ENCODE results near the gene EHD1. TPM values are rescaled to one million over a fixed set of nuclear protein-coding genes. Genes with fewer than 3 reads are reported as not detected.

The EHD1 gene
- total and polyA plus RNA-seq, 9 of the 15 experiments (the other 6 are each of a cell fraction or from before 2014, with no cell fraction given), result 0.46 to 65.0 (median 16.4) TPM

GRCh38 chr11:64844330-64845128 is 33.9 kb downstream of the EHD1 start, which contains the start of gene CDC42BPG (continued):
- TF ChIP-seq RBM14 (IDR thresholded peaks at IDR 0.05; ENCODE audit: borderline replicate concordance, insufficient read depth, low read depth, low read length), result no peak
- TF ChIP-seq L3MBTL2 (IDR thresholded peaks at IDR 0.05), result peak; percentile 72
- peak; percentile 50 for TF ChIP-seq SMAD4 (CRISPR knock-in tag; conservative IDR thresholded peaks at IDR 0.05)
- no peak for TF ChIP-seq ZNF174 (CRISPR knock-in tag; IDR thresholded peaks at IDR 0.05)
- TF ChIP-seq LCOR (CRISPR knock-in tag; IDR thresholded peaks at IDR 0.05), result 0 out of 2 replicates have a peak, but pooled peaks have one; percentile 23
- no peak for TF ChIP-seq MIER1 (IDR thresholded peaks at IDR 0.05; ENCODE audit: low read depth)
- no peak for TF ChIP-seq ZSCAN29 (IDR thresholded peaks at IDR 0.05)
- TF ChIP-seq PTBP1 (IDR thresholded peaks at IDR 0.05; ENCODE audit: low read depth, low read length), result no peak; the same call in 1 of the 2 replicates
- TF ChIP-seq NR4A1 (CRISPR knock-in tag; IDR thresholded peaks at IDR 0.05), result no peak
- TF ChIP-seq NR4A1 (tag; IDR thresholded peaks at IDR 0.05), result no peak
- no peak for TF ChIP-seq XRCC3 (IDR thresholded peaks at IDR 0.05)
- no peak for TF ChIP-seq KLF1 (tag; IDR thresholded peaks at IDR 0.05)
- TF ChIP-seq ZNF561 (CRISPR knock-in tag; conservative IDR thresholded peaks at IDR 0.05), result no peak
- TF ChIP-seq ZNF699 (CRISPR knock-in tag; IDR thresholded peaks at IDR 0.05; ENCODE audit: insufficient replicate concordance), result no peak
- no peak for TF ChIP-seq GTF2B (IDR thresholded peaks at IDR 0.05; ENCODE audit: extremely low read depth, insufficient read length)
- no peak for TF ChIP-seq FOSL1 (tag; conservative IDR thresholded peaks at IDR 0.05)
- no peak for TF ChIP-seq ETV1 (tag; conservative IDR thresholded peaks at IDR 0.05; ENCODE audit: low read depth)
- no peak for TF ChIP-seq NELFE (IDR thresholded peaks at IDR 0.05; ENCODE audit: insufficient read depth, insufficient read length)
- peak; percentile 69 to 74; a peak in 3 of 4 replicates for TF ChIP-seq SIN3A (IDR thresholded peaks at IDR 0.05; ENCODE audit: borderline replicate concordance in 2 of 2, control insufficient read depth in 1 of 2, low read depth in 2 of 2, low read length in 2 of 2)
- TF ChIP-seq, protein P1, sequence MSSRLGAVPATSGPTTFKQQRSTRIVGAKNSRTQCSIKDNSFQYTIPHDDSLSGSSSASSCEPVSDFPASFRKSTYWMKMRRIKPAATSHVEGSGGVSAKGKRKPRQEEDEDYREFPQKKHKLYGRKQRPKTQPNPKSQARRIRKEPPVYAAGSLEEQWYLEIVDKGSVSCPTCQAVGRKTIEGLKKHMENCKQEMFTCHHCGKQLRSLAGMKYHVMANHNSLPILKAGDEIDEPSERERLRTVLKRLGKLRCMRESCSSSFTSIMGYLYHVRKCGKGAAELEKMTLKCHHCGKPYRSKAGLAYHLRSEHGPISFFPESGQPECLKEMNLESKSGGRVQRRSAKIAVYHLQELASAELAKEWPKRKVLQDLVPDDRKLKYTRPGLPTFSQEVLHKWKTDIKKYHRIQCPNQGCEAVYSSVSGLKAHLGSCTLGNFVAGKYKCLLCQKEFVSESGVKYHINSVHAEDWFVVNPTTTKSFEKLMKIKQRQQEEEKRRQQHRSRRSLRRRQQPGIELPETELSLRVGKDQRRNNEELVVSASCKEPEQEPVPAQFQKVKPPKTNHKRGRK (tag; IDR thresholded peaks at IDR 0.05), result no peak
- TF ChIP-seq RBM34 (IDR thresholded peaks at IDR 0.05; ENCODE audit: borderline replicate concordance, insufficient read depth, low read length), result no peak
- no peak for TF ChIP-seq ZNF75A (CRISPR knock-in tag; IDR thresholded peaks at IDR 0.05)
- no peak for TF ChIP-seq ARID1B (IDR thresholded peaks at IDR 0.05)
- TF ChIP-seq ZKSCAN1 (IDR thresholded peaks at IDR 0.05; ENCODE audit: low read depth, low read length), result no peak; the same call in 1 of the 2 replicates
- TF ChIP-seq BRF2 (IDR thresholded peaks at IDR 0.05; ENCODE audit: borderline replicate concordance, insufficient read depth, insufficient read length), result no peak
- TF ChIP-seq JUN (IDR thresholded peaks at IDR 0.05; ENCODE audit: borderline replicate concordance, low read depth, low read length), result no peak
- TF ChIP-seq JUN (CRISPR knock-in tag; IDR thresholded peaks at IDR 0.05; ENCODE audit: borderline replicate concordance), result no peak

All from K562 (cell line).